AG09319 (cell line): ENCODE data around the gene RHBDF1.

Experiments used
- DNase-seq: peaks from one replicate; pipeline ENCODE4 v3.0.0-alpha.2; 2010; ENCODE audit warnings: low read depth; ENCODE audit errors: extremely low read depth
- CTCF ChIP-seq: IDR thresholded peaks from 2 replicates; pipeline ENCODE4 v1.5.1; 2011; ENCODE audit warnings: low read depth, mild to moderate bottlenecking, inconsistent platforms, low read length, moderate library complexity

The RHBDF1 gene

DNA sequence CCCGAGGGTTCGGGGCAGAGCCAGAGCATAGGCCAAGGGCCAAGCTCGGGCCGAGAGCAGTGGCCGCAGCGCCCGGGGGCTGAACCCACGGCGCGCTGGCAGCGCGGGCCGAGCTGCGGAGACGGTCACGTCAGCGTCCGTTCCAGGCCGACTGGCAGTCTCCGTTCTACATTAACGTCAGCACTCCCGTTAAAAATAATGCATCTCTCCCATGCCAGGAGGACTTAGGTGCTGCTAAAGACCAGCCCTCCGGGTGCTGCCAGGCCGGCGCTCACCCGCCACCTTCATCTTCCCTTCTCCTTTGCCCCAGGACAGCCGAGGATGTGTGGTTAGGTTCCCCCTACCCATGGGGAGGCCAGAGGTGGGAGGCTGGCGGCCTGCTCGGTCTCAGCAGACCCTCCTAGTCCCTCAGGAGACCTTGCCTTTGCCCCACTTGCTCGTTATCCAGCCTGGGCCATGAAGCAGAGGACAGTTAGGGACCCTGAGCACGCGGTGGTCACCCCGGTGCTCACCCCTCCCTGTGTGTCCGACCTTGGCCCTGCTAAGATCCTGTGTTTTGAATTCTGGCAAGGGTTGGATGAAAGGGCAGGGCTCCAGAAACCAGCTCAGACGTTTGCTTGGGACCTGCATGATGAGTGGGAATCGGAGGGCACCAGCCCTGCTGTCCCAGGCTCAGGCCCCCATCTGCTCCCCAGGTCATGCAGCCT lies 6.2 kb upstream of the RHBDF1 start:
- DNase-seq: no peak
- no peak for TF ChIP-seq CTCF

DNA sequence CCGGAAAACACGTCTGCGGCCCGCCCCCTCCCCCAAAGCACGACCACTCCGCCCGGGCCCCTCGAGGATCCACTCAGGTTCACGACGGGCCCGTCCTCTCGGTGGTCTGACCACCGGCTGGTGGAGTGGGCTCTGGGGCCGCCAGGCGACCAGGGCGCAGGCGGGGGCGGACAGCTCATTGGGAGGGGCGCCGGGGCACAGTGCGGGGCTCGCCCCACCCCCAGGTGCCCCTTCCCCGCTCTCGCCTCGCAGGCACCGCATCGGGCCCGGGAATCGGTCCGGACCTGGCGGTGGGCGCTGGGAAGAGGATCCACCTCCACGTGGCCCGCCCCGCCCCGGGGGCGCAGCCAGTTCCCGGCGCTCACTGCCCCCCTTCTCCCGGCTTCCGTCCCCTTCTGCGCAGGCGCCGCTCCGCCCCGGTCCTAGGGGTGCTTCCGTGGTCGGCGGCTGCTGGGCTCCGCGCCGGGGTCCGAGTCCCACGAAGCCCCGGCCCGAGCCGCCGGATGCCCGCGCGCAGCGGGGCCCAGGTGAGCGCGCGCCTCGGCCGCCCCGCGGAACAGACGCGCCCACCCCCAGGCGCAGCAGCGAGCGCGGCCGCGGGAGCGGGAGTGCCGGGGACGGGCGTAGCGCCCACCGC lies 5.5 kb upstream of the RHBDF1 start, which contains the start of gene MPG:
Gene MPG (plus strand): TSS at position 419 of the 637 bp plus-strand sequence. CDS start 85 bp downstream, at position 504.
- DNase-seq: no peak
- no peak for TF ChIP-seq CTCF

DNA sequence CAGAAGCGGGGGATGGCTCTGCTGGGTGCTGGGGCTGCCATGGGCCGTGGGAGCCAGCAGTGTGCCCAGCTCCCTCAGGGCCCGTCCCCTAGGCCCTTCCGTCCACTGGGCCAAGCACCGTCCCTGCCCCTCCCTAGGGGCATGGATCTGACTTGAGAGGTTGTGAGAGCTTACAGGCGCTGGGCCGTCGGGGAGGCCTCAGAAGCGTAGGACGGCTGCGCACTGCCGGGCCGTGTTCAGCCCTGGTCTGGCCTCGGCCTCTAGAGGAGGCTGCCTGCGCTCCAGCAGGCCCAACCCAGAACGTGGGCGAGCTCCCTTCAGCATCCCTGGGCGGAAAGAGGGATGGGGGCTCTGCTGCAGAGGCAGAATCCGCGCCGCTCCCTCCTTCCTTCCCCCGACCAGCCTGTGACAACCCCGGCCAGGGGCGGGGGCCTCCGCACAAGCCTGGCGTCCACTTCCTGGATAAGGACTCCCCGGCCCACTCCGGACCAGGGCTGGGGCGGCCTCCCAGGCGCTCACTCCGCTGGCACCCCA lies 4.9 kb upstream of the RHBDF1 start:
- TF ChIP-seq CTCF: no peak
- no peak for DNase-seq

DNA sequence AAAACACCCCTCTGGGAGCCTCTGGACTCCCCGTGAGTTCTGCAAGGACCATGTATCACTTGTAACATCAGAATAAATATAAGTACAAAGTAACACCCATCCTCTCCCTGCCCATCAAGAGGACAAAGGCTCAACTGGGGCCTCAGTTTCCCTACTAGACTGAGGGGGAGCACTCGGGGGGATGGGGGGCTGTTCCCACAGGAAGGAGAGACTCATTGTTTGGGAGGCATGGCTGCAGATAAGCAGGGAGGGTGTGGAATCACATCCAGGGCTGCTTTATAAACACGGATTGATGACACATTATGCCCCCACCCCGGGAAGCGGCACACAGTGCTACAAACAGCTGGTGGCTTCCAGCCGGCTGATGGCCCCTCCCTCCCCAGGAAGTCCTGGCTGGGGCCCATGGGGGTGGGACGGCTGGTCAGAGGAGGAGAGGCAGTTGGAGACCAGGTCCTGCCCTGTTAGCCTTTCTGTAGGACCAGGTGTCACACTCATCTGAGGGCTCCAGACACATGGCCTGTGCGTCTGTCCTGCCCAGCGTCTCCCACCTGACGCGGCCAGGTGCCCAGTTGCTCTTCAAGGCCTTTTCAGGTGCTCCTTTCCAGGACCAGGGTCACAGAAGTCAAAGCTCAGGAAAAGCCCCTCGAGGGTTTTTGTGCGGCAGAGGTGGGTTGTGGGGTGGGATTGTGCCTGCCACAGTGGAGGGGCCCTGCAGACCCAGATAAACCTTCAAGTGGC lies 4.3 kb upstream of the RHBDF1 start:
- peak; percentile 77 for DNase-seq
- no peak for TF ChIP-seq CTCF

DNA sequence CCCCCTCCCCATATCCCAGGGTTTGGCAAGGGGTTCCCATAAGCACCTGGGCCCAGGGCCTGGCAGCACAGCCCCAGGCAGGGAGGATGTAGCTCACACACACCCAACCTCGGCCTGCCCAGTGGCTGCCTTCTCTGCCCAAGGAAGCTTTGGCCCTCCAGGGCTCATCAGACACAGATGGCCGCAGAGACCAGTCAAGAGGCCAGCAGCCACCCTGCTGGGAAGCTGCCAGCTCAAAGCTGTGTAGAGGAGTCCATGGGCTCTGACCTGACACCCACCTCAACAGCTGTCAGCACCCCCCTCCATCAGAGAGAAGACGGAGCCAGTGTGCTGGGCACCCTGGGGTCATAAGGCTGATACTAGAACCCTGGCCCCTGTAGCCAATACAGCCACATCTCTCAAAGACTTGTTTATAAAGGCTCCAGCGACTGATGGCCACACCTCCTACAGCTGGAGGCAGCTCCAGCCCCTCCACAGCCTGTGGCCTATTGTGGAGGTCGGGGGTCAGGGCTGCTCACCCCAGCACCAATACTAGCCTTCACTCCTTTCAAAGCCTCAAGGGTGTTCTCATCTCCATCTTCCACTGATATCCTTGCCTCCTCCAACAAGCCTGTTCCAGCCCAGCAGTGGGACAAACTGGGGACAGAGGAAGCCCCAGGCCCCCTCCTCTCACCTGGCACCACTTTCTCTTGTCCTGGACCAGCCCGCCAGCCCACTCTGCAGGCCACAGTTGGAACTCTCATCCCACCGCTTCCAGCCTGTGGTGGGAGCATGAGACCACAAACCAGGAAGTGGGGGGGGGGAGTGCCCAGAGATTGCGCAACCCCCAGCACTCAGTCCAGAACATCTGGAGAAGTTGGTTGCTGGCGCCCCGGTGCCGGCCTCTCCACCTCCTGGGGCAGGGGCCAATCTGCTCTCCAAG lies 3.4 kb upstream of the RHBDF1 start:
- peak; percentile 68 for DNase-seq
- TF ChIP-seq CTCF: peak; percentile 34

DNA sequence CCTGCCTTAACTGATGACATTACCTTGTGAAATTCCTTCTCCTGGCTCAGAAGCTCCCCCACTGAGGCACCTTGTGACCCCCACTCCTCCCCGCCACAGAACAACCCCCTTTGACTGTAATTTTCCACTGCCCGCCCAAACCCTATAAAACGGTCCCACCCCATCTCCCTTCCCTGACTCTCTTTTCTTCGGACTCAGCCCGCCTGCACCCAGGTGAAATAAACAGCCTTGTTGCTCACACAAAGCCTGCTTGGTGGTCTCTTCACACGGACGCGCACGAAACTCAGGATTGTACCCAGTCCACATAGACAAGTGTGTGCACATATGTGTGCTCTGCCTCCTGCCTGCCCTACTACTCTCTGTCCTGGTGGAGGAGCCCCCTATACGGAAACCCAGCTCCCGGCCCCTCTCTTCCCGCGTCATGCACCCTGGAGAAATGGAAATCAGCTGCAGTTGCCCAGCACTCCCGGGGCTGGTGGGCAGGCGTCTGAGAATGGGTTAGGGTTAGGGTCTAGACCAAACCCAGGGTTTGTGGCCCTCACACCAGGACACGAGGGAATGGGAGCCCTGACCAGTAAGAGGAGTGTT lies 2.4 kb upstream of the RHBDF1 start:
- DNase-seq: no peak
- no peak for TF ChIP-seq CTCF
